Ascending aorta (tissue), 2 donors: ENCODE results near the gene STX3. TPM values are rescaled to one million over a fixed set of nuclear protein-coding genes. Genes with fewer than 3 reads are reported as not detected.

Experiments
- DNase-seq, 2 donors: peaks; one replicate each; pipeline ENCODE4 v3.0.0-alpha.2; 2019; ENCODE audit warnings: low spot score in 2 of 2
- H3K27ac ChIP-seq, 2 donors: fragments of 200-600 bp; sonication (generic); one replicate each; pipeline ENCODE4 v1.5.1; 2016 to 2017; ENCODE audit warnings: mild to moderate bottlenecking in 1 of 2
- H3K27me3 ChIP-seq: fragments of 200-600 bp; sonication (generic); one replicate; pipeline ENCODE4 v1.5.1; 2017
- H3K36me3 ChIP-seq, 2 donors: fragments of 200-600 bp; sonication (generic); one replicate each; pipeline ENCODE4 v1.5.1; 2016
- H3K4me1 ChIP-seq, 2 donors: fragments of 200-600 bp; sonication (generic); one replicate each; pipeline ENCODE4 v1.5.1; 2016 to 2017; ENCODE audit warnings: mild to moderate bottlenecking in 1 of 2
- H3K4me3 ChIP-seq, 2 donors: fragments of 200-600 bp; sonication (generic); one replicate each; pipeline ENCODE4 v1.5.1; 2016 to 2017; ENCODE audit warnings: mild to moderate bottlenecking in 1 of 2
- H3K9me3 ChIP-seq, 2 donors: fragments of 200-600 bp; sonication (generic); one replicate each; pipeline ENCODE4 v1.5.1; 2016
- CTCF ChIP-seq, 3 experiments: fragments of 200-600 bp in 2 of 3; fragments of 450-650 bp in 1 of 3; sonication (generic) in 2 of 3; IDR thresholded peaks; one replicate each; pipeline ENCODE4 v1.5.1; 2016 to 2019; ENCODE audit warnings: antibody characterized with exemption in 3 of 3, mild to moderate bottlenecking in 1 of 3, moderate library complexity in 1 of 3
- intact Hi-C: fragments of 100-400 bp; cut with DNase I; formaldehyde crosslinking; loops from one replicate; pipeline ENCODE4 v1.15.1; 2023
- total RNA-seq: library from RNA; depleted of rRNA; stranded (reverse); fragments of >200 nt; gene quantifications from one replicate; pipeline ENCODE4 v1.1.0, GENCODE V29; 2016

Gene STX3
- total RNA-seq, 1 donor from 2014 or later = 18.0 TPM

GRCh38 chr11:59713745-59714144 lies 41.4 kb upstream of the STX3 start, which contains the start of gene OR10V1:
TSS of gene OR10V1 (minus strand) at chr11:59713845. CDS start at chr11:59713845, 0 bp downstream.
- no peak for DNase-seq
- TF ChIP-seq CTCF (IDR thresholded peaks at IDR 0.05) = no peak
- H3K36me3 ChIP-seq = no peaks in the 10 kb centered on the region
- no peaks in the 10 kb centered on the region for H3K4me1 ChIP-seq
- no peaks in the 10 kb centered on the region for H3K9me3 ChIP-seq
- no peaks in the 10 kb centered on the region for H3K27me3 ChIP-seq
- H3K27ac ChIP-seq = no peak within 1 kb of the TSS
- no peak within 1 kb of the TSS for H3K4me3 ChIP-seq
- intact Hi-C loops = no loop called here

GRCh38 chr11:59716051-59716450 lies 39.1 kb upstream of the STX3 start:
- H3K9me3 ChIP-seq = no peaks in the 10 kb centered on the region

GRCh38 chr11:59719556-59719955 lies 35.6 kb upstream of the STX3 start:
- Histone ChIP-seq H3K4me3 (no peak overlapping the region), H3K4me1 (no peaks in the 10 kb centered on the region), H3K27me3 (no peaks in the 10 kb centered on the region), H3K9me3 (no peaks in the 10 kb centered on the region), H3K27ac (no peak overlapping the region), H3K36me3 (no peaks in the 10 kb centered on the region)
- TF ChIP-seq CTCF (IDR thresholded peaks at IDR 0.05) = no peak
- intact Hi-C loops = no loop called here
- no peak for DNase-seq

More at GRCh38 chr11:59716051-59716450, 39.1 kb upstream of the STX3 start:
- DNase-seq = no peak
- Histone ChIP-seq H3K27me3 (no peaks in the 10 kb centered on the region), H3K4me1 (no peaks in the 10 kb centered on the region), H3K36me3 (no peaks in the 10 kb centered on the region), H3K4me3 (no peak overlapping the region), H3K27ac (no peak overlapping the region)
- no peak for TF ChIP-seq CTCF (IDR thresholded peaks at IDR 0.05)
- intact Hi-C loops = no loop called here

- H3K4me1 ChIP-seq = no peaks in the 10 kb centered on the region
- no peaks in the 10 kb centered on the region for H3K36me3 ChIP-seq
- H3K4me3 ChIP-seq = no peak overlapping the region
- no peak for TF ChIP-seq CTCF (IDR thresholded peaks at IDR 0.05)
- no peaks in the 10 kb centered on the region for H3K9me3 ChIP-seq
- H3K27me3 ChIP-seq = no peaks in the 10 kb centered on the region
- no peak overlapping the region for H3K27ac ChIP-seq
- intact Hi-C loops = no loop called here
- DNase-seq = no peak
Observed at GRCh38 chr11:59724066-59724465, 31.1 kb upstream of the STX3 start.

GRCh38 chr11:59727426-59727825 lies 27.8 kb upstream of the STX3 start:
- no peak for TF ChIP-seq CTCF (IDR thresholded peaks at IDR 0.05)
- Histone ChIP-seq H3K4me1 (no peaks in the 10 kb centered on the region), H3K27me3 (no peaks in the 10 kb centered on the region), H3K4me3 (no peak overlapping the region), H3K9me3 (no peaks in the 10 kb centered on the region), H3K36me3 (no peaks in the 10 kb centered on the region), H3K27ac (no peak overlapping the region)
- intact Hi-C loops = no loop called here
- no peak for DNase-seq

- intact Hi-C loops = no loop called here
- no peaks in the 10 kb centered on the region for H3K27me3 ChIP-seq
- no peak for DNase-seq
- no peaks in the 10 kb centered on the region for H3K4me1 ChIP-seq
- TF ChIP-seq CTCF (IDR thresholded peaks at IDR 0.05) = no peak
- no peak overlapping the region for H3K4me3 ChIP-seq
- no peaks in the 10 kb centered on the region for H3K9me3 ChIP-seq
- no peaks in the 10 kb centered on the region for H3K36me3 ChIP-seq
- no peak overlapping the region for H3K27ac ChIP-seq
Observed at GRCh38 chr11:59728154-59728553, 27.0 kb upstream of the STX3 start.
